NCI-H345 treated with DMSO at 0.1 percent for 48 hours (cell line): ENCODE results near the gene SAP30.
A peak's percentile ranks its signal among the peaks of the same experiment; 100 is the strongest.

ENCODE experiments used
- DNase-seq: peaks from one replicate; lab custom pipeline; 2025; ENCODE audit not compliant: unreplicated experiment; lab: John Stamatoyannopoulos, UW

SAP30 gene

DNA sequence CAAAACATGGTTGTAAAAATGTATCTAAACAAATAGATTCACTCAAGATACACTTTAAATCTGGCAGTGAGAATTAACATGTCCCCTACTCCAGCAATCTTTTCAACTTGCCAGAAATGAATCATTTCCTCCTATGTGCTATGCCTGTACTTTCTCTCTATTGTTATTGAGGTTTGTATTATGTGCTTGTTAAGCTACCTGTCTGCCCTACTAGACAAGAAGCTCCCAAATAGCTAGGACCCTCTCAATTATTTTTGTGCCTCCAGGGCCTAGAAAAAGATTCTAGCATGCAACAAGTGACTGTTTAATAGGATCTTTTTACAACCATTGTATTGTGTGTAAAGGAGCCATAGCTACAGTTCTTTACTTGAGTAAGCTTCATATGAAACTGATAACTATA lies 3.5 kb upstream of the SAP30 start:
- DNase-seq, result no peak

DNA sequence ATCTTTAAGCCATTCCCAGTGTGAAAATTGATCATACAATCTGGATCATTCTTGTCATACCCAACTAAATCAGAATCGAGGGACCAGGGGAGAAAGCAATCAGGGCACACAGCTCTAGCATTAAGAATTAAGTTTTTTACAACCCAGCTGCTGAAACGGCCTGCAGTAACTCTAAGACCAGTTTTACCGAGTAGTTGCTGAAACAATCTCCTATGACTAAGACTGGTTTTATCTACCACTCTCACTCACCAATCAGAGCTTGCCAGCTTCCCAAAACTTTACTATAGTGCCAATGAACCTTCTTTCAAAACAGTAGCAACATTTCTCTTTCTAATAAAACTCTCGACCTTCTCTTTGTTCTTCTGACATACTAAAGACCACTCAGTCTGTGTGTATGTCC lies 2.8 kb upstream of the SAP30 start:
- DNase-seq, result no peak

- no peak for DNase-seq
Measured at GRCh38 chr4:173370130-173370476, 651 bp upstream of the SAP30 start.

- peak; percentile 28 for DNase-seq
Measured at GRCh38 chr4:173371292-173372192, 788 bp downstream of the SAP30 start.

DNA sequence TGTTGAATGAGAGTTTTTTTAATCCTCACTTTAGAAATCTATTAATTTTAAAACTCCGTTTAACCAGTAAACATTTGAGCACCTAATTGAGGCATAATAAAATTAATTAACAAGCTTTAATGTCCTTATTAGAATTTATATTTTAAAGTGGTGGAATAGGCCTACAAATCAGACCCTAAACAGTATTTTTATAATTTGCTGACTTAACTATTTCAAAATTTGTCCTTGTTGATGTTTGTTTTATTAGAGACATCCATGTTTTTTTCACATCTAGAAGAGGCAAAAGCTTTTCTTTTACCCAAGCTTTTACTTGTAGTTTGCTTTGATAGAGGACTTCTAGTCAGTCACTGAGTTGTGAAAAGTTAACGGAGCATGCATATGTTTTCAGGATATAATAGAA lies 3.8 kb downstream of the SAP30 start:
- DNase-seq, result no peak

- no peak for DNase-seq
Measured at GRCh38 chr4:173379929-173380328, 9.2 kb downstream of the SAP30 start.

- DNase-seq, result no peak
Measured at GRCh38 chr4:173380987-173381386, 10.2 kb downstream of the SAP30 start.

DNA sequence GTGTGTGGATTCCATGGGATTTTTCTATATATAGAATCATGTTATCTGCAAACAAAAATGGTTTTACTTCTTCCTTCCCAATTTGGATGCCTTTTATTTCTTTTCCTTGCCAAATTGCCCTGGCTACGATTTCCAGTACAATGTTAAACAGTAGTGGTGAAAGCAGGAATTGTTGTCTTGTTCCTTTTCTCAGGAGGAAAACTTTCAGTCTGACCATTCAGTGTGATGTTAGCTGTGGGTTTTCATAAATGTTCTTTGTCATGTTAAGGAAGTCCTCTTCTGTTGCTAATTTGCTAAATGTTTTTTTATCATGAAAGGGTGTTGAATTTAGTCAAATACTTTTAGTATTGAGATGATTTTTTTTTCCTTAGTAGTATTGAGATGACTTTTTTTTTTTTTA lies 10.9 kb downstream of the SAP30 start:
- no peak for DNase-seq

DNA sequence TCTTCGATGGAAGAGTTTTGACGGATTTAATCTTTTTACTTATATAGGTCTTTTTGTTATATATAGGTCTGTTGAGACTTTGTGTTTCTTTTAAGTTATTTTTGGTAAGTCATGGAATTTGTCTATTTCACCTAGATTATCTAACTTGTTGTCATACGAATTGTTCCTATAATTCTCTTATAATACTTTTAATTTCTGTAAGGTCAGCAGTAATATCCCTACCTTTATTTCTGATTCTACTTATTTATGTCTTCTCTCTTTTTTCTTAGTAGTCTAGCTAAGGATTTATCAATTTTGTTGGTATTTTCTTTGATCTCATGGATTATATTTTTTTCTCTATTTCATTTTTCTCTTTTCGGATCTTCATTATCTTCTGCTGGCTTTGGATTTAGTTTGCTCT lies 11.6 kb downstream of the SAP30 start:
- DNase-seq, result no peak

GRCh38 chr4:173386751-173387150 lies 16.0 kb downstream of the SAP30 start:
- no peak for DNase-seq

GRCh38 chr4:173391701-173392100 lies 20.9 kb downstream of the SAP30 start:
- no peak for DNase-seq

GRCh38 chr4:173397604-173398003 lies 26.9 kb downstream of the SAP30 start:
- no peak for DNase-seq

- no peak for DNase-seq
Measured at GRCh38 chr4:173398220-173398619, 27.5 kb downstream of the SAP30 start.

GRCh38 chr4:173398779-173399415 lies 28.1 kb downstream of the SAP30 start, which contains the start of gene SCRG1:
Gene SCRG1, minus strand, starts transcription at chr4:173399116. Its CDS starts 7,702 bp downstream, at chr4:173391414.
- no peak for DNase-seq

GRCh38 chr4:173401063-173401462 lies 30.3 kb downstream of the SAP30 start:
- DNase-seq, result no peak

GRCh38 chr4:173403051-173403450 lies 32.3 kb downstream of the SAP30 start:
- no peak for DNase-seq

GRCh38 chr4:173404296-173404865 lies 33.6 kb downstream of the SAP30 start:
- no peak for DNase-seq

- no peak for DNase-seq
Measured at GRCh38 chr4:173405840-173406606, 35.3 kb downstream of the SAP30 start.

DNA sequence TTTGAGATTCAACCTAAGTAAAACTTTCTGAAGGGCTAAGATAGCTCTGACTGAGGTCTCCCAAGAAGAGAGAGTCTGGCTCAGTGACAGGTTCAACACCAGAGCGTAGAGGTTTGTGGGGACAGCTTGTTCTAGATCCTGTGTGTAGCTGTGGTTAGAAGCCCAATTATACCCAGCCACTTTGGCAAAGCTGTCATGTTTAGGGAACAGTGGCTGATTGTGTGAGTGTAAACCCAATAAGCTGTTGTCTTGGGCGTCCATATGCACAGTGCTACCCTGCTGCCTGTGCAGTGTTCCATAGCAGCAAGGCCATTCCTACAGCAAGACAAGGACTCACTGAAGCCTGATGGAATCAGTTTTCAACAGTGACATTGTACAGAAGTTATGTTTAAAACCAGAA lies 39.3 kb downstream of the SAP30 start:
- DNase-seq, result no peak

DNA sequence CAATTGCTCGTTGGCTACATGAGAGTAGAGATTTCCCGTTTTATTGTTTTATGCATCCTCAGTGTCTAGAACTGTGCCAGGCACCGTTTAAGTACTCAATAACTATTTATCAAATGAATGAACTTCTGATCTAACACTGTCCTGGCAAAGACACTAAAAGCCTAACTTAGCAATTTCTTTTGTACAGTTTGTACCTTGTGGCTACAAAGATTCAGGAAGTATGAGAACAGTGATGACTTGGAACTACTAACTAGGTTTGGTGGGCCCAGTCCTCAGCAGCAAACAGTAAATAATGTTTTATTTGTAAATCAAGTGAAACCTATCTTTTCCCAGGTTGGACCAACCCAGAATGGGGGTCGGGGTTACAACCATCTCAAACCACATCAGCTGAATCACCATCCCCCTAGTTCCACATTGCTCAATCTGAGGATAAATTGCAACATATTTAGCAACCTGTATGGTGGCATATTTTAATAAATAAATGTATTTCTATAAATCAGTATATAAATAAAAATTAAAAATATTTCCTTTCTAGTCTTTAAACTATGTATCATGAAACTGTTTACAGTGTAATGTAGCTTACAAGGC lies 40.4 kb downstream of the SAP30 start:
- DNase-seq, result no peak

DNA sequence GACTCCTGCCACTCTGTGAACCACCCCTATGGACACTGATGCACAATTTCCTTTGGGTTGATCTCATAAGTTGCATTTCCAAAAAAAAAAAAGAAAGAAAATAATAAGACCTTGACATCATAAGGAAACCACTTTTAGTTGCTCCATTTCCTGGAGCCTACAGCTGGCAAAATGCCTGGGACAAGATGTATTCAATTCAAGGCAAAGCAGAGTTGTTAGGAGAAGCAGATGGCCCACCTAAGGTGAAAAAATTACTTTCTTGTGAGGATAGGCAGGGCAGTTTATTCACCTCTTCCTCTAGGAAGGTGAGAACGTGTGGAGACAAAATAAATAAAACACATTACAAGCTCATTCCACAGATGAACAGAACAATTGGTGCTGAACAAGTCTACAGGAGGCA lies 42.3 kb downstream of the SAP30 start:
- no peak for DNase-seq
